C1 segment of cervical spinal cord (tissue), 14 donors: ENCODE measurements around the gene IWS1.
"Not testable (repeated sequence)": the region's sequence is repeated elsewhere in the genome, so short reads cannot be mapped to it uniquely, and the experiment has no call there.

Source experiments
- DNase-seq, 14 donors: peaks; one replicate each; lab custom pipeline; 2025; lab: John Stamatoyannopoulos, UW

The IWS1 gene

GRCh38 chr2:127528487-127528886 is 2.2 kb upstream of the IWS1 start:
- DNase-seq, result no peak

GRCh38 chr2:127527001-127527804 is 914 bp upstream of the IWS1 start:
- DNase-seq, result peak in 1 of 14 donors; percentile 36

GRCh38 chr2:127525691-127526131 is 578 bp downstream of the IWS1 start:
- DNase-seq, result no peak

GRCh38 chr2:127524198-127524834 is 2.0 kb downstream of the IWS1 start:
- not testable (repeated sequence) for DNase-seq

- no peak for DNase-seq
Observed at GRCh38 chr2:127523269-127523939, 2.9 kb downstream of the IWS1 start.

GRCh38 chr2:127520424-127520823 is 5.9 kb downstream of the IWS1 start:
- no peak for DNase-seq

- no peak for DNase-seq
Observed at GRCh38 chr2:127517465-127517864, 8.8 kb downstream of the IWS1 start.

GRCh38 chr2:127516041-127516762 is 10.1 kb downstream of the IWS1 start:
- DNase-seq, result peak in 11 of 14 donors; percentile 18 to 82 (median 58)

GRCh38 chr2:127515383-127515915 is 10.8 kb downstream of the IWS1 start:
- peak in 1 of 14 donors; percentile 34 for DNase-seq

- peak in 11 of 14 donors; percentile 22 to 77 (median 60) for DNase-seq
Observed at GRCh38 chr2:127514485-127514884, 11.8 kb downstream of the IWS1 start.

GRCh38 chr2:127514076-127514475 is 12.2 kb downstream of the IWS1 start:
- DNase-seq, result peak in 3 of 14 donors; percentile 54 to 77 (median 71)

- DNase-seq, result no peak
Observed at GRCh38 chr2:127512362-127512761, 13.9 kb downstream of the IWS1 start.

GRCh38 chr2:127511917-127512316 is 14.4 kb downstream of the IWS1 start:
- no peak for DNase-seq

- no peak for DNase-seq
Observed at GRCh38 chr2:127511090-127511695, 15.1 kb downstream of the IWS1 start.

- no peak for DNase-seq
Observed at GRCh38 chr2:127510073-127510472, 16.2 kb downstream of the IWS1 start.

GRCh38 chr2:127508631-127509034 is 17.7 kb downstream of the IWS1 start:
- DNase-seq, result peak in 9 of 14 donors; percentile 9 to 68 (median 29)

- no peak for DNase-seq
Observed at GRCh38 chr2:127508023-127508630, 18.2 kb downstream of the IWS1 start.

- DNase-seq, result no peak
Observed at GRCh38 chr2:127506510-127506909, 19.8 kb downstream of the IWS1 start.

GRCh38 chr2:127504552-127505430 is 21.5 kb downstream of the IWS1 start:
- DNase-seq, result peak in 1 of 14 donors; percentile 2
